H1 (cell line): ENCODE measurements around the gene INF2. TPM values are rescaled to one million over a fixed set of nuclear protein-coding genes. Genes with fewer than 3 reads are reported as not detected.
A peak's percentile ranks its signal among the peaks of the same experiment; 100 is the strongest.

Source experiments
- CTCF ChIA-PET: fragments of 300-600 bp; sonication (Branson Sonifier 250); formaldehyde crosslinking; loops from one replicate; lab custom pipeline; 2021; ENCODE audit not compliant: partially characterized antibody; lab: Charles Lee
- POLR2A ChIA-PET: fragments of 300-600 bp; sonication (Branson Sonifier 250); formaldehyde crosslinking; loops from one replicate; lab custom pipeline; 2021; ENCODE audit warnings: inconsistent platforms; ENCODE audit not compliant: partially characterized antibody; lab: Charles Lee
- DNase-seq, 2 experiments: peaks; one replicate each; pipeline versions ENCODE4 v3.0.0 to v3.0.0-alpha.2; 2010 to 2022; ENCODE audit warnings: low spot score in 2 of 2, low read depth in 1 of 2, mixed read lengths in 1 of 2
- FAIRE-seq: peaks from 2 replicates; lab custom pipeline; 2011; peaks lifted over from hg19 to GRCh38; lab: Jason Lieb, UNC
- H2AFZ ChIP-seq: 2 replicates; pipeline ENCODE4 v1.8.1; 2012; ENCODE audit warnings: low read length, inconsistent platforms
- H2AK5ac ChIP-seq: 2 replicates; pipeline ENCODE4 v1.6.1; 2013; ENCODE audit warnings: low read depth, low read length
- H2BK120ac ChIP-seq: replicated peaks from 2 replicates; pipeline ENCODE3; 2013; ENCODE audit warnings: low read depth, low read length, inconsistent platforms
- H2BK12ac ChIP-seq: 2 replicates; pipeline ENCODE4 v1.6.1; 2013; ENCODE audit warnings: low read depth, low read length
- H2BK15ac ChIP-seq: 2 replicates; pipeline ENCODE4 v1.6.1; 2013; ENCODE audit warnings: low read length
- H2BK20ac ChIP-seq: 2 replicates; pipeline ENCODE4 v1.6.1; 2013; ENCODE audit warnings: low read length
- H2BK5ac ChIP-seq: 2 replicates; pipeline ENCODE4 v1.6.1; 2013; ENCODE audit warnings: low read depth, low read length
- H3K14ac ChIP-seq: 2 replicates; pipeline ENCODE4 v1.6.1; 2013; ENCODE audit warnings: inconsistent platforms; ENCODE audit not compliant: insufficient read length
- H3K18ac ChIP-seq: 2 replicates; pipeline ENCODE4 v1.6.1; 2013; ENCODE audit warnings: low read length; ENCODE audit errors: extremely low read depth
- H3K23ac ChIP-seq: 2 replicates; pipeline ENCODE4 v1.6.1; 2013; ENCODE audit warnings: inconsistent platforms; ENCODE audit not compliant: insufficient read length
- H3K23me2 ChIP-seq: 2 replicates; pipeline ENCODE4 v1.6.1; 2013; ENCODE audit warnings: low read depth, low read length
- H3K27ac ChIP-seq: 2 replicates; pipeline ENCODE4 v1.6.1; 2011; ENCODE audit warnings: low read depth, low read length, inconsistent platforms
- H3K27me3 ChIP-seq, 4 experiments: replicated peaks in 1 of 4; 1 replicate in 1 of 4; 2 replicates in 3 of 4; pipeline versions ENCODE4 v1.6.1 to v1.8.1; 2011 to 2013; ENCODE audit warnings: low read length in 3 of 4, mild to moderate bottlenecking in 3 of 4, inconsistent platforms in 2 of 4, mixed read lengths in 2 of 4, moderate library complexity in 1 of 4; ENCODE audit not compliant: control insufficient read depth in 3 of 4, insufficient read depth in 3 of 4; ENCODE audit errors: extremely low read depth in 1 of 4
- H3K36me3 ChIP-seq, 4 experiments: 2 replicates each; pipeline versions ENCODE4 v1.6.1 to v1.8.1; 2011 to 2013; ENCODE audit warnings: mild to moderate bottlenecking in 4 of 4, low read length in 3 of 4, moderate library complexity in 2 of 4, control low read depth in 1 of 4, inconsistent platforms in 1 of 4; ENCODE audit not compliant: insufficient read depth in 4 of 4, control insufficient read depth in 2 of 4
- H3K4ac ChIP-seq: replicated peaks from 2 replicates; pipeline ENCODE3; 2013; ENCODE audit warnings: low read length, low read depth, mixed read lengths, inconsistent platforms; ENCODE audit not compliant: insufficient read length
- H3K4me1 ChIP-seq, 4 experiments: replicated peaks in 1 of 4; 1 replicate in 1 of 4; 2 replicates in 3 of 4; pipeline versions ENCODE4 v1.6.1 to v1.8.1; 2011 to 2013; ENCODE audit warnings: low read length in 3 of 4, inconsistent platforms in 2 of 4, mixed read lengths in 1 of 4; ENCODE audit not compliant: insufficient read depth in 4 of 4, control insufficient read depth in 3 of 4
- H3K4me2 ChIP-seq, 2 experiments: 2 replicates each; pipeline versions ENCODE4 v1.6.1 to v1.8.1; 2011 to 2013; ENCODE audit warnings: low read depth in 2 of 2, low read length in 2 of 2, control low read depth in 1 of 2, inconsistent platforms in 1 of 2, mild to moderate bottlenecking in 1 of 2; ENCODE audit not compliant: insufficient read depth in 1 of 2
- H3K4me3 ChIP-seq, 4 experiments: fragments of 200-600, 300-600 bp in 1 of 4; sonication (generic), shearing (Covaris generic), sonication (Bioruptor Twin) in 1 of 4; 2 replicates each; pipeline versions ENCODE4 v1.5.1 to v1.8.1; 2011 to 2016; ENCODE audit warnings: low read length in 4 of 4, low read depth in 3 of 4, control low read depth in 2 of 4, inconsistent platforms in 2 of 4, mild to moderate bottlenecking in 2 of 4, mixed read lengths in 1 of 4, moderate library complexity in 1 of 4; ENCODE audit not compliant: insufficient read depth in 2 of 4; ENCODE audit errors: extremely low read depth in 1 of 4
- H3K56ac ChIP-seq: replicated peaks from 2 replicates; pipeline ENCODE3; 2013; ENCODE audit warnings: low read depth, mild to moderate bottlenecking, mixed read lengths, low read length, inconsistent platforms; ENCODE audit not compliant: insufficient read length
- H3K79me1 ChIP-seq: 2 replicates; pipeline ENCODE4 v1.6.1; 2013; ENCODE audit warnings: low read depth, low read length, control low read depth
- H3K79me2 ChIP-seq, 2 experiments: 2 replicates each; pipeline versions ENCODE4 v1.6.1 to v1.8.1; 2012 to 2013; ENCODE audit warnings: low read length in 2 of 2, mild to moderate bottlenecking in 2 of 2, inconsistent platforms in 1 of 2; ENCODE audit not compliant: insufficient read depth in 2 of 2, control insufficient read depth in 1 of 2
- H3K9ac ChIP-seq, 4 experiments: replicated peaks in 1 of 4; 1 replicate in 1 of 4; 2 replicates in 3 of 4; pipeline versions ENCODE4 v1.6.1 to v1.8.1; 2011 to 2013; ENCODE audit warnings: low read depth in 3 of 4, low read length in 3 of 4, control low read depth in 2 of 4, mild to moderate bottlenecking in 2 of 4, moderate library complexity in 2 of 4, inconsistent platforms in 1 of 4; ENCODE audit errors: extremely low read depth in 1 of 4
- H3K9me3 ChIP-seq, 2 experiments: 2 replicates each; pipeline versions ENCODE4 v1.6.1 to v1.8.1; 2012 to 2013; ENCODE audit warnings: mild to moderate bottlenecking in 2 of 2, moderate library complexity in 2 of 2, control low read depth in 1 of 2, inconsistent platforms in 1 of 2, low read depth in 1 of 2, low read length in 1 of 2, mixed read lengths in 1 of 2; ENCODE audit not compliant: insufficient read depth in 2 of 2
- H4K20me1 ChIP-seq, 2 experiments: replicated peaks in 1 of 2; 2 replicates each; pipeline versions ENCODE3 to v1.8.1; 2011 to 2013; ENCODE audit warnings: inconsistent platforms in 2 of 2, low read length in 2 of 2, mild to moderate bottlenecking in 1 of 2; ENCODE audit not compliant: insufficient read depth in 2 of 2, control insufficient read depth in 1 of 2
- H4K5ac ChIP-seq: 2 replicates; pipeline ENCODE4 v1.6.1; 2013; ENCODE audit warnings: low read length, low read depth, mixed read lengths, inconsistent platforms; ENCODE audit not compliant: insufficient read length
- H4K8ac ChIP-seq: 2 replicates; pipeline ENCODE4 v1.8.0; 2013; ENCODE audit warnings: mild to moderate bottlenecking, moderate library complexity, low read length, inconsistent platforms; ENCODE audit not compliant: insufficient read depth; ENCODE audit errors: extremely low read depth
- H4K91ac ChIP-seq: replicated peaks from 2 replicates; pipeline ENCODE3; 2013; ENCODE audit warnings: low read length, mixed read lengths, inconsistent platforms; ENCODE audit not compliant: insufficient read length
- CHD1 ChIP-seq: IDR thresholded peaks from 2 replicates; pipeline ENCODE4 v1.6.1; 2012; ENCODE audit warnings: low read depth, low read length, improper control_type of control experiment
- TAF1 ChIP-seq: IDR thresholded peaks from 2 replicates; pipeline ENCODE4 v1.6.1; 2011; ENCODE audit warnings: mild to moderate bottlenecking, low read depth, low read length
- WGBS, 2 experiments: shearing (Covaris generic) in 1 of 2; methylation state at CpG; one replicate each; pipeline versions ENCODE4 v1.1.6 to v1.1.7; 2013 to 2015; ENCODE audit warnings: low lambda C conversion rate in 2 of 2, mixed read lengths in 2 of 2, inconsistent platforms in 1 of 2, low coverage in 1 of 2, missing lambda C conversion rate in 1 of 2; ENCODE audit not compliant: insufficient replicate concordance in 2 of 2, insufficient coverage in 1 of 2, insufficient read length in 1 of 2; ENCODE audit errors: extremely low coverage in 1 of 2, missing lambda C conversion rate in 1 of 2; 5-methylcytosine and 5-hydroxymethylcytosine counted together
- polyA plus RNA-seq, 7 experiments: library from polyadenylated mRNA; depleted of rRNA in 3 of 7; stranded (reverse) in 5 of 7; unstranded in 2 of 7; fragments of >200 nt in 5 of 7; fragments of 200-250 nt in 2 of 7; gene quantifications; 1 replicate in 5 of 7; 2 replicates in 1 of 7; 4 replicates in 1 of 7; pipeline versions ENCODE4 v1.2.1 to v1.2.3, GENCODE V29; 2011 to 2013; ENCODE audit warnings: missing spikeins in 2 of 7, mixed read lengths in 2 of 7
- total RNA-seq: library from RNA; stranded (reverse); fragmentation: NEBNext Ultra II Directional; extraction: Animal tissue kit (Norgen Biotek cat#: 25700); gene quantifications from 2 replicates; pipeline ENCODE4 v1.2.1, GENCODE V29; 2021

The INF2 gene
- total and polyA plus RNA-seq, 2 of the 8 experiments (the other 6 are each of a cell fraction or from before 2014, with no cell fraction given), result 29.1 to 59.5 TPM

DNA sequence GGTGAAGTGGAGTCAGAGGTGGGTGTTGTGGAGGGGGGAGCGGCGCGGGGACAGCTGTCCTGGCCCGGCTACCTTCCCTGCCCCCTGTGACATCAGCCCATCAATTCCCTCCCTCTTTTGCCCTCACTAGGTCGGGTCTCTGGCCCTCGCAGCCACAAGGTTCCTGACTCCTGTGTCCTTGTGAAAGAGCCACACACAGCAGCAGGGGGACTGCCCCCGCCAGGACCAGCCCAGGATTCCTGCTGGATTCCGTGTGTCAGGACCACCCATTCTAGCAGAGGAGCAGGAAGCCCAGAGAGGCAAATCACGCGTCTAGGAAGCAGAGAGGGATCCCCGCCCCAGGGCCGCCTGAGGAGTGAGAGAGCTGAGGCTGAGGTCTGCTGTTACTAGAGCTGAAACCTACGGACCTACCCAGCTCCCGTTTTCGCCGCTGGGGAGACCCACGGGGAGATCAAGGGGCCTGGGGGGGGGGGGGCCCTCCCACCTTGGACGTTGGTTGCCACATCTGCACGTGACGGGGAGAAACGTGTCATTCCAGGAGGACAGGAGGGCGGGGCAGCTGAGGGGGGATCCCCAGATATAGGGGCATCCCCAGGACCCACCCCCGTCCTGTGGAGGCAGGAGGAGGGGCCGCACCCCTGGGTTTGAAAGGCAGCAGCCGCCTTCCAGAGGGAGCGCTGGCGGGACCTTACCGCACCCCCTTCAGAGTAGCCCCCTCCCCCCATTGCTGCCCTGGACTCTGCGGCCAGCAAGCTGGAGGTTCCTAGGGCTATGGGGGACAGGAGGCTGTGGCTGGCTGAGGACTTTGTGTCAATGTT, 12.5 kb upstream of the INF2 start:
- Histone ChIP-seq H2BK5ac (peak overlapping the region; percentile 94), H3K4me2 (peak overlapping the region; percentile 85 to 86), H3K27ac (peak overlapping the region; percentile 90), H3K79me2 (no peaks in the 10 kb centered on the region), H3K23ac (no peak overlapping the region), H3K23me2 (peaks cover 12% of the 10 kb centered on the region; the same call in 1 of the 2 replicates), H3K27me3 (peaks cover 0 to 7% (median 0%) of the 10 kb centered on the region in 4 experiments; a peak in 2 of 7 replicates), H2BK120ac (no peak overlapping the region), H2BK12ac (peak overlapping the region; percentile 99), H4K20me1 (peaks cover 0 to 4% of the 10 kb centered on the region in 2 experiments), H3K4ac (peak overlapping the region; percentile 90), H4K91ac (peak overlapping the region; percentile 94), H2AK5ac (peak overlapping the region; percentile 88; the same call in 1 of the 2 replicates), H2AFZ (no peak overlapping the region), H3K9me3 (no peaks in the 10 kb centered on the region), H2BK20ac (peak overlapping the region; percentile 87), H3K56ac (peak overlapping the region; percentile 37), H2BK15ac (peak overlapping the region; percentile 99; the same call in 1 of the 2 replicates), H3K79me1 (no peaks in the 10 kb centered on the region), H3K4me1 (peaks cover 7 to 57% (median 36%) of the 10 kb centered on the region in 4 experiments), H3K18ac (peak overlapping the region; percentile 93), H3K4me3 (peak overlapping the region; percentile 35 to 62 (median 55); a peak in 7 of 8 replicates), H3K9ac (peak overlapping the region in 3 of 4 experiments; percentile 21 to 85 (median 85); a peak in 5 of 7 replicates), H3K14ac (no peak overlapping the region), H4K5ac (peak overlapping the region; percentile 85), H4K8ac (peak overlapping the region; percentile 90), H3K36me3 (no peaks in the 10 kb centered on the region)
- no peak for TF ChIP-seq CHD1
- TF ChIP-seq TAF1, result 0 out of 2 replicates have a peak, but pooled peaks have one; percentile 17
- ChIA-PET POLR2A (interaction anchor here (0.6 to 9.8 kb wide), 18 partner anchors 8 to 410 kb away, joined by 3 to 94 read pairs (median 4); partner anchors contain the start of genes INF2 and TMEM179), CTCF (interaction anchor here (0.8 to 7.2 kb wide), 8 partner anchors 11 to 144 kb away, joined by 4 to 70 read pairs (median 6); no protein-coding TSS in a partner anchor)
- 13% methylated on average over 23 of the region's 29 CpGs; no CpG with 5 or more reads in 1 of the 2 experiments for WGBS, 2 experiments
- DNase-seq (peak in 1 of 2 experiments; percentile 74), FAIRE-seq (no peak)
